HEK293T (cell line): ENCODE measurements around the gene MEDAG.

Source experiments
- CTCF ChIA-PET: fragments of 350-600 bp; formaldehyde crosslinking; extraction: SDS; loops from one replicate; lab custom pipeline; 2021; ENCODE audit warnings: antibody characterized with exemption, inconsistent platforms; lab: Yijun Ruan, JAX
- POLR2A ChIA-PET: fragments of 350-600 bp; formaldehyde crosslinking; extraction: SDS; loops from one replicate; lab custom pipeline; 2020; ENCODE audit warnings: antibody characterized with exemption, inconsistent platforms; lab: Yijun Ruan, JAX
- DNase-seq: peaks from one replicate; pipeline ENCODE4 v3.0.0; 2012; ENCODE audit warnings: mixed read lengths; ENCODE audit errors: extremely low spot score
- ARNT ChIP-seq: fragments of 450-650 bp; IDR thresholded peaks from 2 replicates; pipeline ENCODE4 v1.6.1; 2017; ENCODE audit warnings: mild to moderate bottlenecking
- BHLHE40 ChIP-seq: fragments of 450-650 bp; IDR thresholded peaks from 2 replicates; pipeline ENCODE4 v1.6.1; 2016; ENCODE audit warnings: mild to moderate bottlenecking, moderate library complexity, borderline replicate concordance
- CTBP1 ChIP-seq: fragments of 450-650 bp; IDR thresholded peaks from 2 replicates; pipeline ENCODE4 v1.6.1; 2016; ENCODE audit warnings: borderline replicate concordance
- ELF4 ChIP-seq: fragments of 450-650 bp; IDR thresholded peaks from 2 replicates; pipeline ENCODE4 v1.6.1; 2017; ENCODE audit warnings: antibody characterized with exemption
- FOXA1 ChIP-seq: fragments of 450-650 bp; IDR thresholded peaks from 2 replicates; pipeline ENCODE4 v1.6.1; 2016; ENCODE audit warnings: mild to moderate bottlenecking
- FOXK2 ChIP-seq: fragments of 450-650 bp; IDR thresholded peaks from 2 replicates; pipeline ENCODE4 v1.6.1; 2016; ENCODE audit warnings: mild to moderate bottlenecking
- FOXM1 ChIP-seq: fragments of 450-650 bp; IDR thresholded peaks from 2 replicates; pipeline ENCODE4 v1.6.1; 2017; ENCODE audit warnings: mild to moderate bottlenecking, borderline replicate concordance
- HDGF ChIP-seq: fragments of 450-650 bp; IDR thresholded peaks from 2 replicates; pipeline ENCODE4 v1.6.1; 2017; ENCODE audit warnings: antibody characterized with exemption, borderline replicate concordance
- L3MBTL2 ChIP-seq: fragments of 450-650 bp; conservative IDR thresholded peaks from 2 replicates; pipeline ENCODE4 v1.6.1; 2016; ENCODE audit warnings: mild to moderate bottlenecking
- LEF1 ChIP-seq: fragments of 450-650 bp; IDR thresholded peaks from 2 replicates; pipeline ENCODE4 v1.6.1; 2017; ENCODE audit warnings: mild to moderate bottlenecking, borderline replicate concordance
- NFRKB ChIP-seq: fragments of 450-650 bp; IDR thresholded peaks from 2 replicates; pipeline ENCODE4 v1.6.1; 2016; ENCODE audit warnings: mild to moderate bottlenecking, moderate library complexity
- PKNOX1 ChIP-seq: fragments of 450-650 bp; IDR thresholded peaks from 2 replicates; pipeline ENCODE4 v1.6.1; 2016
- SP1 ChIP-seq: fragments of 450-650 bp; IDR thresholded peaks from 2 replicates; pipeline ENCODE4 v1.6.1; 2017
- SUZ12 ChIP-seq: fragments of 450-650 bp; IDR thresholded peaks from 2 replicates; pipeline ENCODE4 v1.6.1; 2016; ENCODE audit warnings: mild to moderate bottlenecking
- TARDBP ChIP-seq: fragments of 450-650 bp; IDR thresholded peaks from 2 replicates; pipeline ENCODE4 v1.6.1; 2016
- ZNF384 ChIP-seq: fragments of 450-650 bp; IDR thresholded peaks from 2 replicates; pipeline ENCODE4 v1.6.1; 2016

MEDAG gene

DNA sequence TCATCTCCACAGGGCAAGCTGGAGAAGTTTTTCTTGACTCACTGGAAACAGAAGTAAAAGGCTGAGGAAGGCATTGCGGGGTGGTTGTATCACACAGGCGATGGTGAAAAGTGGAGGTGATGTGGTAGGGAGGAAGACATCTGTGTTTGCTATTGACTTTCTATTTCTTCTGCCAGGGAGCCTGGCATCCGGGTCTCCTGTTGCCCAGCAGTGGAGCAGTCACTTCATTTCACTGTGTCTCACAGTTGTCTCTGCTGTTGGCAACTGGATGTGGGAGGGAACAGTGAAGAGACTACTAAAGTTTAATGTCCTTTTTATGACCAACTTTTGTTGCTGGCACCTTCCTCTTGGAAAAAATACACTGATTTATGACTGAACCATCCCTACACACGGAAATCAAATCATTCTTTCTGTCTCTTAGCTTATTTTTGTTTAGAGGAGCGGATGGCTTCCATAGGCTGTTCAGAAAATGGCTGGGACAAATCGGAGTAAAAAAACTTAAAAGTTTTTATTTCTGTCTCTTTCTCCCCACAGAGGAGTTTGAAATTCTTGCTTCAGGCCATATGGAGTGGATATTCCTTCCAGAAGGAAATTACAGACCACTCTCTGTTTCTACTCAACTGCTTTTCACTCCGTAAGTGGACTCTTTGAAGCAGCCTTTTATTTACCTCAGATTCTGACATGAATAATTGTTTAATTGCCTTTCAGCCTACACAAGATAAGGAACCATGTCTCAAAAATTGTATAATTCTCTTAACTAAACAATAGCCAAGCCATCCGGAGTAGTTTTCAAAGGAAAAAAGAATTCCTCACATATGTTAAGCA lies 23.8 kb upstream of the MEDAG start:
- ChIA-PET CTCF (interaction anchor here (1.5 kb wide), 1 partner anchor 162 kb away, joined by 4 read pairs; no protein-coding TSS in a partner anchor), POLR2A (interaction anchor here (0.5 to 1.3 kb wide), 2 partner anchors 12 to 522 kb away, joined by 3 to 7 read pairs; no protein-coding TSS in a partner anchor)
- no peak for TF ChIP-seq ARNT
- TF ChIP-seq ZNF384, result no peak
- TF ChIP-seq FOXM1, result no peak
- TF ChIP-seq HDGF, result no peak
- no peak for TF ChIP-seq BHLHE40
- no peak for TF ChIP-seq NFRKB
- no peak for TF ChIP-seq CTBP1
- no peak for TF ChIP-seq TARDBP
- TF ChIP-seq PKNOX1, result no peak
- no peak for TF ChIP-seq L3MBTL2
- TF ChIP-seq LEF1, result no peak
- no peak for TF ChIP-seq SP1
- no peak for TF ChIP-seq FOXK2
- no peak for TF ChIP-seq ELF4
- TF ChIP-seq SUZ12, result no peak
- no peak for TF ChIP-seq FOXA1
- no peak for DNase-seq

DNA sequence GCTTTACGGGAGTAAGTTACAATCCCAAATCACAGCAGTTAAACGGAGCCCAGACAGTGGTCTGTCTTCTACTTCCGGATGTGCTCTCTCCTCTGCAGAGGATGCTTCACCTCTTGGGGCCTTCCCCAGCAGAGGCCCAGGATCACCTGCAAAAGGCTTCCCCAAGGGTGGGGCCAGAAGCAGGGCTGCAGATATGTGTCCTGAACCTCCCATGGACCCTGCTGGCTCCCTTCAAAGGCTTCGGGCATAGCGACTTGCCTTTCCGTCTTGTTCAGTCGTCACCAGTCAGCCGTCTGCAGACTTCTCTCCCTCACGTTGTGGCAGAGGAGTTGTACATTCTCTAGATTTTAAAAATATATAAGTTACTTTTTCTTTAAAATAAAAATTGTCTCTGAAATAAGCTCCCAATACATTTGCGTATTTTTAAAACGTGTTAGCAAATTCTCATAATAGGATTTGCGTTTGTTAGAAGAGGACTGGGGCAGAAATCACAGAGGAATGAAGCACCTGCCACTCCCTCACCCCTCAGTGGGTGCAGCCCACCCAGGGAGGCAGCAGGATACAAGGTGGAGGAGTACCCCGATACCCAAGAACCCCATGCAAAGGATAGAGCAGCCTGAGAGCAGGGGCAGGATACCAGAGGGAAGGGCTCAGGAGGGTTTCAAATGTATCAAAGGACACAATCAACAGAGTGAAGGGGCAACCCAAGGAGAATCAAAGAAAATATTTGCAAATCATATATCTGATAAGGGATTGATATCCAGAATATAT lies 22.9 kb upstream of the MEDAG start:
- TF ChIP-seq LEF1 (no peak), ARNT (no peak)
- ChIA-PET POLR2A (interaction anchor here (1.0 kb wide), 1 partner anchor 13 kb away, joined by 5 read pairs; no protein-coding TSS in a partner anchor), CTCF (no interaction called here)
- no peak for DNase-seq

DNA sequence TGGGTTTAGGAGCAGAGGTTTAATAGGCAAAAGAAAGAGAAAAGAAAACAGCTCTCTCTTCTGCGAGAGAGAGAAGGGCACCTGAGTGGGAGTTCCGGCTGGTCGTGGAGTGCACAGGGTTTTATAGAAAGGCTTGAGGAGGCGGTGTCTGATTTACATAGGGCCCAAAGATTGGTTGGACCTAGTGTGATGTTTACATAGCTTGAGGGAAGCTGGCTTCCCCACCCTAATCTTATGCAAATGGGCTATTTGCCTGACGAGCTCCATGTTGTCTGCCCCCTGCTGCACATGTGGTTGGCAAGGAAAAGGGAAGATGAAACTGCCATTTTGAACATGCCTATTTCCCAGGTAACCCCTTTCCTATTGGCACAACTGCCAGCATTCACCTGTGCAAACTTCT lies 21.5 kb upstream of the MEDAG start:
- POLR2A ChIA-PET, result no interaction called here
- CTCF ChIA-PET, result no interaction called here
- no peak for DNase-seq

GRCh38 chr13:30889196-30889690 lies 16.8 kb upstream of the MEDAG start:
- POLR2A ChIA-PET, result no interaction called here
- CTCF ChIA-PET, result no interaction called here
- TF ChIP-seq FOXK2, result no peak
- TF ChIP-seq BHLHE40, result no peak
- no peak for TF ChIP-seq HDGF
- TF ChIP-seq FOXM1, result no peak
- no peak for TF ChIP-seq SUZ12
- TF ChIP-seq LEF1, result no peak
- no peak for TF ChIP-seq PKNOX1
- no peak for TF ChIP-seq SP1
- TF ChIP-seq ELF4, result no peak
- no peak for TF ChIP-seq TARDBP
- TF ChIP-seq NFRKB, result no peak
- TF ChIP-seq ARNT, result no peak
- TF ChIP-seq ZNF384, result no peak
- no peak for TF ChIP-seq CTBP1
- no peak for TF ChIP-seq FOXA1
- TF ChIP-seq L3MBTL2, result no peak
- DNase-seq, result no peak

More for the DNA sequence above, 21.5 kb upstream of the MEDAG start:
- TF ChIP-seq TARDBP (no peak), FOXK2 (no peak), ELF4 (no peak), PKNOX1 (no peak), SP1 (no peak), LEF1 (no peak), FOXA1 (no peak), BHLHE40 (no peak), ARNT (no peak), HDGF (no peak), NFRKB (no peak), SUZ12 (no peak)

DNA sequence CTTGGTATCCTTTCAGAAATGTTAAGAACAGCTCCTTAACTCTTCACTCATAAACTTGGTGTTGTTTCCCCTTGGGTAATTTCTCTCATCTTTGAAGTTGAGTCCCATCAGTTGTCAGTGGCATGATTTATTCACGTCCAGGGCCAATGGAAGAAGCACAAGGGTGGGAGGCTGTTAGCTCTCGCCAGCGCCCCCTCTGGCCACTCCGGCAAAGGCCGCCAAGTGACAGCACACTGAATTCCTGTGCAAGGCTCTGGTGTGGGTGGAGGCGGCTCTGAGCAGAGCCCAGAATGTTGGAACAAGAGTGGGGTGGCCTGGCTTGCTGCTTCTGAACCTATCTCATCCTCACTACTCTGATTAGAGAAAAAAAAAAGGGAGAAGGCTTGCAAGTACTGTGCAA lies 13.1 kb upstream of the MEDAG start:
- DNase-seq, result peak; percentile 77
- TF ChIP-seq HDGF (no peak), PKNOX1 (peak; percentile 97)
- ChIA-PET POLR2A (no interaction called here), CTCF (interaction anchor here (0.8 to 1.9 kb wide), 5 partner anchors 14 to 39 kb away, joined by 3 to 7 read pairs (median 4); no protein-coding TSS in a partner anchor)
